HG02623 (cell line): ENCODE results near the gene ATXN10.
A peak's percentile ranks its signal among the peaks of the same experiment; 100 is the strongest.
"Not testable (repeated sequence)": the region's sequence is repeated elsewhere in the genome, so short reads cannot be mapped to it uniquely, and the experiment has no call there.

Source experiments
- ATAC-seq: cut with Tn5 transposase; IDR thresholded peaks from one replicate; pipeline ENCODE4 v1.9.1; 2021; ENCODE audit warnings: moderate library complexity; ENCODE audit not compliant: unreplicated experiment

ATXN10 gene, protein sequence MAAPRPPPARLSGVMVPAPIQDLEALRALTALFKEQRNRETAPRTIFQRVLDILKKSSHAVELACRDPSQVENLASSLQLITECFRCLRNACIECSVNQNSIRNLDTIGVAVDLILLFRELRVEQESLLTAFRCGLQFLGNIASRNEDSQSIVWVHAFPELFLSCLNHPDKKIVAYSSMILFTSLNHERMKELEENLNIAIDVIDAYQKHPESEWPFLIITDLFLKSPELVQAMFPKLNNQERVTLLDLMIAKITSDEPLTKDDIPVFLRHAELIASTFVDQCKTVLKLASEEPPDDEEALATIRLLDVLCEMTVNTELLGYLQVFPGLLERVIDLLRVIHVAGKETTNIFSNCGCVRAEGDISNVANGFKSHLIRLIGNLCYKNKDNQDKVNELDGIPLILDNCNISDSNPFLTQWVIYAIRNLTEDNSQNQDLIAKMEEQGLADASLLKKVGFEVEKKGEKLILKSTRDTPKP

GRCh38 chr22:45671783-45672563 lies at the start of gene ATXN10:
Gene ATXN10 (plus strand): TSS chr22:45671834. CDS start chr22:45672064, 230 bp downstream.
- peak; percentile 54 for ATAC-seq

- no peak for ATAC-seq
These were observed 49.6 kb upstream of the ATXN10 start for GRCh38 chr22:45621836-45622600.

DNA sequence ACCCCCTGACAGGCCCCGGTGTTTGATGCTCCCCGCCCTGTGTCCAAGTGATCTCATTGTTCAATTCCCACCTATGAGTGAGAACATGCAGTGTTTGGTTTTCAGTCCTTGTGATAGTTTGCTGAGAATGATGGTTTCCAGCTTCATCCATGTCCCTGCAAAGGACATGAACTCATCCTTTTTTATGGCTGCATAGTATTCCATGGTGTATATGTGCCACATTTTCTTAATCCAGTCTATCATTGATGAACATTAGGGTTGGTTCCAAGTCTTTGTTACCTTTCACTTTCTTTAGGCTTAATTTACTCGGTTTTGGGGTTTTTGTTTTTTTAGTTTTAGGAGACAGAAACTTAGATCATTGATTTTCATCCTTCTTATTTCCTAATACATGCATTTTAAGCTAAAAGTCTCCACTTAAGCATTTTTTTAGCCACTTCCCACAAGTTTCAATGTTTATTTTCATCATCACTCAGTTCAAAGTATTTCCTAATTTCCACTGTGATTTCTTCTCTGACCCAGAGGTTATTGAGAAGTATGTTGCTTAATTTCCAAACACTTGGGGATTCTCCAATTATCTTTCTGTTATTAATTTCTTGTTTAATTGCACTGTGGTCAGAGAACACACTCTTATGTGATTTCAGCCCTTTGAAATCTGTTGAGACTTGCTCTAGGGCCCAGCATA lies 48.0 kb upstream of the ATXN10 start:
- not testable (repeated sequence) for ATAC-seq

DNA sequence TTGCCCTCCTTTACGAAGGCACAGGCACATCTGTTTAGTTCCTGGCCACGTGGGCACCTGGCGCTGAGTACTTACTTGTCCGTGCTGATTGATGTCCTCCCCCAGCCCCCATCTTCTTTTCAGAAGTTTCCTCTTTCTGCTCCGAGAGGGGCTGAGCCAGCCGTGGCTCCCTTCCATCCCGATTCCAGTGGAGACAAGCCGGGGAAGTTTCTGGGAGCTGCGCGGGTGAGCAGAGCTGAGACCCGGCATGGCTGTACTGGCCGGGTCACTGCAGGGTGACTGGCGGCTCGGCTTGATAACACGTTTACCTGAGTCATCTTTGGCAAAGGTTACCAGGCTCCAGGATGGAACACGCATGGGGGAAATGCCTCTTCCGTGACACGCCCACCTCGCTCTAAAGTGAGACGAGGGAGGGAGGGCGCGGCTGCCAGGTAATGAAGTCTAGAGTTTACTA lies 45.4 kb upstream of the ATXN10 start:
- ATAC-seq = no peak

GRCh38 chr22:45627489-45628233 lies 44.0 kb upstream of the ATXN10 start:
- no peak for ATAC-seq

- ATAC-seq = no peak
These were observed 43.1 kb upstream of the ATXN10 start for GRCh38 chr22:45628515-45628914.

DNA sequence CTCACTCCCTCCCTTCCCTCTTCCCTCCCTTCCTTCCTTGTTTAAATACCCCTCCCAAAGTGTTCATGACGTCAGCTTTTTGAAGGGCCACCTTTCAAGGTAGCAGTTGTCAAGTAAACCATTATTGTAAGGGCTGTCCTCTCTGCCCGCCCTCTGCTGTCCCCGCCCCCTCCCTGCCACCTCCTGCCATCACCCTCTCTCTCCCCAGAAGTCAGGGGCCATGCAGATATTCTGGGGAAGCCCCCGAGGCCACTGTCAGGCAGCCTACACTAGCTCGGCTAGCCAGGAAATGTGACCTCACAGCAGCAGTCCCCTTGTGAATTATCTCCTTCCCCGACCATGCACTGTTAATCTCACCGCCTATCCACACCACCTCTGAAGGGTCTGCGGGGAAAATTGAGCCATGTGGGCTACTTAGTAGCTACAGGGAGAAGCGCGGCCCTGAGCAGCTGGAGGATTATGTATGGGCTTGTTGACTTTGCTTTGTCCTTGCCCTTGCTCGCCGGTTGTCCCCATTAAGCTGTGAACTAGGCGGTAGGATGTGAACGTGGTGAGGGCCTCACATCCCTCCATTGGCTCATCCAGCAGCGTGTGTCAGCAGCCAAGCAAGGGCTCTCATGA lies 42.1 kb upstream of the ATXN10 start:
- no peak for ATAC-seq

DNA sequence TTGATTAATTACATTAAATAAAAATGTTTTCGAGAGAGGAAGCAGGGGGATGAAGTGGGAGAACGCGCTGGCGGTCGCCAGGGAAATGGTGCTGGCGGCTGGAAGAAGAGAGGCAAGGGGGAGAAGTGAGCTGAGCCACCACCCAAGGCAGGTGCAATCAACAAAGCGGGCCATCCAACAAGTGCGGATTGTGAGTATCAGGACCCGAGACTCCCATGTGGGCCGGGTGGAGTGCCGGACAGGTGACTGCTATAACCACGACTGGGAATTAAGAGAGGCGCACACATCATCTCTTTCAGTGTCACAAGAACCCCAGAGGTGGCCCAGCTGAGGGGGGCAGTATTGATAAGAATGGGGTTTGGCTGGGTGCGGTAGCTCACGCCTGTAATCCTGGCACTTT lies 41.2 kb upstream of the ATXN10 start:
- no peak for ATAC-seq

DNA sequence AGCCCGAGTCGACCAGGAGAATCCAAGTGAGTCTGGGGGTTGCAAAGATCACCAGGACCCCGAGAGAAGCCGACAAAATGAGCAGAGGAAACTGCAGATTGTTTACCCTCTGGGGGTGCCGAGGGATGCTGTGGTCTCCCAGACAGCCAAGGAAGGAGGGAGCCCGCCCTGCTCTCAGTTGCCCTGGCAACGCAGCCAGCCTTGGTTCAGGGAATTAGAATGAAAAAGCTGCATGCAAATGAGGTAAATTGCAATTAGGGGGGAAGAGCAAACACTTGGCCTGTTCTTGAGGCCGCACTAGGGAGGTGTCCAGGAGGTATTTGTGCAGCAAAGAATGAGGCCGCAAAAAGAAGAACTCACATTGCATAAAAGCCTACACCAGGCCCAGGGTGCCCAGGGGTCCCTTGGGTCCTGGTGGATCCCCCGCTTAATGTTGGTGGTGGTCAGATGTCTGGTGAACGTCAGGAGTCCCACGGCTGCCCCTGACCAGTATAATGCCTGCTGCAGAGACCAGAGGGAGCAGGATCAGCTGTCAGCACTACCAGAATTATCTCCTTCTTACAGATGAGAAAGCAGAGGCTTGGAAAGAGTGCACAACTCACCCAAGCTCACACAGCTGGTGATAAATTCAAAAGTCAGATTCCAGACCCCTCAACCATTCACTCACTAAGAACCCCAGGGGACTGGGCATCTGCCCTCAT lies 40.3 kb upstream of the ATXN10 start:
- ATAC-seq = no peak

DNA sequence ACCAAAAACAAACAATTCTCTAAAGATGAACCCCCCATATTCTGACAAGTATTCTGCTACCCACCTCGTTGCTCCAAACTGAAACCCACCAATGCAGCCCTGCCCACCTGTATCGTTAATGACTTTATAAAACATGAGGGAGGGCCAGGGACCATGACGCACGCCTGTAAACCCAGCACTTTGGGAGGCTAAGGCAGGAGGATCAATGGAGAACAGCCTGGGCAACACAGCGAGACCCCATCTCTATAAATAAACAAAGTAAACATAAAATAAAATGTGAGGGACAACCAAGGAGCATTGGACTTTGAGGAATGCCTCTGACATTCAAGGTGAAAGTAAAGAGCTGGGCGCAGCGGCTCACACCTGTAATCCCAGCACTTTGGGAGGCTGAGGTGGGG lies 39.8 kb upstream of the ATXN10 start:
- no peak for ATAC-seq

DNA sequence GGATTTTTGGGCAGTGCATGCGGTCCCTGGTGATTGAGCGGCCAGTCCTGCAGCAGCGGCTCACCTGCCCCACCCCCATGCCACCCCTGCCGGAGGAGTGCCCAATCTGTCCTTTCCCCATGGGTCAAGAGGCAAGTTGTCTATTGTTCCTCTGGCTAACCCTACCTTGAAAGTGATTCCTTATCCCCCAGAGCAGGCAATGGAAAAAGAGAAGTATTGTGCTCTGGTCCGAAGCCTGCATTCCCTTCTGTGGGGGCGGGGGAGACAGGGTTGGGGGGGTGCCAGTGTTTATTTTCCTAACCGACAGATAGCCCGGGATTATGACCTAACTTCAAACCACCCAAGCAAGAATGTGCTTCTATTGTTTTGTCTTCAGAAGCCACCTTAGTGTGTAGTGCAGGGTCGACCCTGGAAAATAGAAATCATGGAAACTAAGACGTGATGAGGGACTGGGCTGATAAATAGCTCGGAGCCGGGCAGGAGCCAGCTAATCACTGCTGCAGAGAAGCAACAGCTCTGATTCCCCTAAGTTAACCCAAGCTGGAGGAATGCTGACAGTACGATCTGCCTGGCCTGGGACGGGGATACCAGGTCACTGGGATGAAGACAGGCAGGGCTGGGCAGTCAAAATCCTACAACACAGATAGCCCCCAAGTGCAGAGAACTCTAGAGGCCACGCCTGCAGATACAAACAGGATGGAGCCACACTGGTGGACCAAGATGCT lies 38.7 kb upstream of the ATXN10 start:
- no peak for ATAC-seq

DNA sequence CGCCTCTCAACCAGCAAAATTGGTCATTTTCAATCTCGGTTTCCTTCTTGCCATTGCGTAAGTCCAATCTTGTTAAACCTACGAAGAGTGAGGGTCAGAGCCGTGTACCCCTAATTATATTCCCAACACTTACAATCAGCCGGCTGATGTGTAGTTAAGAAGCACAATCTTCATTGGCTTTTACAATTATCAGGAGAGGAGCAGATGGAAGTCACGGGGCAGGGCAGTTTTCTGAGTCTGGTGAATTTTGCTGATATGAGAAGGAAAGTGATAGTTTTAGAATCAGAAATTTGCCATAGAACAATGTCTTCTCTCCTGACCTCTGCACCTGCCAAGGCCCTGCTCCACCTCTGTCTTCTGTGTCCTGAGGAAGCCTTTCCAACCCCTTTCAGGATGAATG lies 35.0 kb upstream of the ATXN10 start:
- ATAC-seq = no peak

- ATAC-seq = no peak
These were observed 33.4 kb upstream of the ATXN10 start for GRCh38 chr22:45638197-45638596.

- ATAC-seq = no peak
These were observed 32.5 kb upstream of the ATXN10 start for GRCh38 chr22:45638834-45639746.

- no peak for ATAC-seq
These were observed 31.9 kb upstream of the ATXN10 start for GRCh38 chr22:45639747-45640102.

GRCh38 chr22:45640291-45640940 lies 31.2 kb upstream of the ATXN10 start:
- ATAC-seq = no peak
